Activated CD4-positive, CD25-positive, alpha-beta regulatory T cell (primary cell): ENCODE data around the gene JAKMIP2.
"Not testable (repeated sequence)": the region's sequence is repeated elsewhere in the genome, so short reads cannot be mapped to it uniquely, and the experiment has no call there.

ENCODE experiments used
- DNase-seq, 4 experiments: peaks; one replicate each; lab custom pipeline; 2025; lab: John Stamatoyannopoulos, UW

JAKMIP2 gene

GRCh38 chr5:147645197-147645596 is 137.3 kb downstream of the JAKMIP2 start:
- DNase-seq, result no peak

- no peak for DNase-seq
Measured at GRCh38 chr5:147644460-147644859, 138.1 kb downstream of the JAKMIP2 start.

GRCh38 chr5:147643142-147643541 is 139.4 kb downstream of the JAKMIP2 start:
- no peak for DNase-seq

- DNase-seq, result no peak
Measured at GRCh38 chr5:147642666-147643065, 139.9 kb downstream of the JAKMIP2 start.

GRCh38 chr5:147639321-147639720 is 143.2 kb downstream of the JAKMIP2 start:
- no peak for DNase-seq

GRCh38 chr5:147636729-147636984 is 145.9 kb downstream of the JAKMIP2 start:
- DNase-seq, result no peak

GRCh38 chr5:147635882-147636728 is 146.4 kb downstream of the JAKMIP2 start:
- DNase-seq, result no peak

- not testable (repeated sequence) for DNase-seq
Measured at GRCh38 chr5:147635439-147635838, 147.1 kb downstream of the JAKMIP2 start.

- DNase-seq, result no peak
Measured at GRCh38 chr5:147633173-147633572, 149.4 kb downstream of the JAKMIP2 start.

- DNase-seq, result no peak
Measured at GRCh38 chr5:147631428-147632003, 151.0 kb downstream of the JAKMIP2 start.

- DNase-seq, result no peak
Measured at GRCh38 chr5:147629196-147629595, 153.3 kb downstream of the JAKMIP2 start.

- peak in 2 of 4 experiments; percentile 1 to 2 for DNase-seq
Measured at GRCh38 chr5:147628058-147628895, 154.3 kb downstream of the JAKMIP2 start.

- no peak for DNase-seq
Measured at GRCh38 chr5:147626464-147626863, 156.1 kb downstream of the JAKMIP2 start.

GRCh38 chr5:147621016-147621415 is 161.5 kb downstream of the JAKMIP2 start:
- DNase-seq, result no peak

GRCh38 chr5:147619281-147619878 is 163.1 kb downstream of the JAKMIP2 start:
- no peak for DNase-seq

GRCh38 chr5:147617711-147618350 is 164.7 kb downstream of the JAKMIP2 start:
- DNase-seq, result no peak

GRCh38 chr5:147617191-147617606 is 165.3 kb downstream of the JAKMIP2 start:
- no peak for DNase-seq

- no peak for DNase-seq
Measured at GRCh38 chr5:147616421-147616820, 166.1 kb downstream of the JAKMIP2 start.

GRCh38 chr5:147613359-147613758 is 169.2 kb downstream of the JAKMIP2 start:
- no peak for DNase-seq

- DNase-seq, result no peak
Measured at GRCh38 chr5:147611483-147611882, 171.0 kb downstream of the JAKMIP2 start.

GRCh38 chr5:147610798-147611197 is 171.7 kb downstream of the JAKMIP2 start:
- DNase-seq, result no peak

- DNase-seq, result no peak
Measured at GRCh38 chr5:147601652-147602051, 180.9 kb downstream of the JAKMIP2 start.
